Dendritic cell treated with granulocyte-macrophage colony-stimulating factor and Interleukin-4, amounts not matched to agents 40 ng/mL and 50 ng/mL, for 4 days (primary cell): ENCODE results near the gene NPFFR2.
"Not testable (repeated sequence)": the region's sequence is repeated elsewhere in the genome, so short reads cannot be mapped to it uniquely, and the experiment has no call there.

Source experiments
- H3K27ac Mint-ChIP-seq: one replicate; pipeline ENCODE4 v1.8.0; 2022; ENCODE audit warnings: mild to moderate bottlenecking, mixed read lengths
- H3K27me3 Mint-ChIP-seq: one replicate; pipeline ENCODE4 v1.8.0; 2022; ENCODE audit warnings: mild to moderate bottlenecking, mixed read lengths
- H3K36me3 Mint-ChIP-seq: one replicate; pipeline ENCODE4 v1.8.0; 2022; ENCODE audit warnings: low read depth, mixed read lengths
- H3K4me1 Mint-ChIP-seq: one replicate; pipeline ENCODE4 v1.8.0; 2022; ENCODE audit warnings: low read depth, mixed read lengths
- H3K4me3 Mint-ChIP-seq: one replicate; pipeline ENCODE4 v1.8.0; 2022; ENCODE audit warnings: mild to moderate bottlenecking, moderate library complexity, mixed read lengths
- H3K9me3 Mint-ChIP-seq: one replicate; pipeline ENCODE4 v1.8.0; 2022; ENCODE audit warnings: mixed read lengths
- intact Hi-C: fragments of 100-400 bp; cut with micrococcal nuclease; formaldehyde crosslinking; loops from one replicate; pipeline ENCODE4 v1.15.0; 2022

NPFFR2 gene

GRCh38 chr4:72139997-72140396 is 108.2 kb downstream of the NPFFR2 start:
- H3K36me3 Mint-ChIP-seq, H3K4me3 Mint-ChIP-seq, intact Hi-C loops: not testable (repeated sequence)

GRCh38 chr4:72144241-72144640 is 112.4 kb downstream of the NPFFR2 start:
- H3K27me3 Mint-ChIP-seq, result no peaks in the 10 kb centered on the region
- intact Hi-C loops, result no loop called here
- no peaks in the 10 kb centered on the region for H3K36me3 Mint-ChIP-seq
- no peak overlapping the region for H3K27ac Mint-ChIP-seq
- H3K9me3 Mint-ChIP-seq, result peaks cover 31% of the 10 kb centered on the region
- no peaks in the 10 kb centered on the region for H3K4me1 Mint-ChIP-seq
- no peak overlapping the region for H3K4me3 Mint-ChIP-seq

More at GRCh38 chr4:72139997-72140396, 108.2 kb downstream of the NPFFR2 start:
- not testable (repeated sequence) for H3K27ac Mint-ChIP-seq, H3K27me3 Mint-ChIP-seq, H3K4me1 Mint-ChIP-seq
- H3K9me3 Mint-ChIP-seq, result peaks cover 21% of the 10 kb centered on the region

- H3K9me3 Mint-ChIP-seq, result no peaks in the 10 kb centered on the region
- no peak overlapping the region for H3K27ac Mint-ChIP-seq
- no peak overlapping the region for H3K4me3 Mint-ChIP-seq
- intact Hi-C loops, result no loop called here
- H3K36me3 Mint-ChIP-seq, result no peaks in the 10 kb centered on the region
- H3K27me3 Mint-ChIP-seq, result no peaks in the 10 kb centered on the region
- no peaks in the 10 kb centered on the region for H3K4me1 Mint-ChIP-seq
Observed at GRCh38 chr4:72152731-72153130, 120.9 kb downstream of the NPFFR2 start.

- H3K27me3 Mint-ChIP-seq, H3K4me1 Mint-ChIP-seq, H3K9me3 Mint-ChIP-seq, H3K4me3 Mint-ChIP-seq, H3K27ac Mint-ChIP-seq, H3K36me3 Mint-ChIP-seq, intact Hi-C loops: not testable (repeated sequence)
Observed at GRCh38 chr4:72153634-72154033, 121.8 kb downstream of the NPFFR2 start.

- intact Hi-C loops, H3K36me3 Mint-ChIP-seq, H3K27me3 Mint-ChIP-seq, H3K4me1 Mint-ChIP-seq, H3K4me3 Mint-ChIP-seq, H3K27ac Mint-ChIP-seq: not testable (repeated sequence)
- H3K9me3 Mint-ChIP-seq, result peaks cover 47% of the 10 kb centered on the region
Observed at GRCh38 chr4:72169285-72169684, 137.5 kb downstream of the NPFFR2 start.

- Mint-ChIP-seq H3K27me3 (no peaks in the 10 kb centered on the region), H3K4me1 (no peaks in the 10 kb centered on the region), H3K36me3 (no peaks in the 10 kb centered on the region), H3K4me3 (no peak overlapping the region), H3K9me3 (peaks cover 47% of the 10 kb centered on the region), H3K27ac (no peak overlapping the region)
- intact Hi-C loops, result no loop called here
Observed at GRCh38 chr4:72169861-72170260, 138.1 kb downstream of the NPFFR2 start.

- no peaks in the 10 kb centered on the region for H3K27me3 Mint-ChIP-seq
- peaks cover 44% of the 10 kb centered on the region for H3K9me3 Mint-ChIP-seq
- H3K4me1 Mint-ChIP-seq, result no peaks in the 10 kb centered on the region
- H3K36me3 Mint-ChIP-seq, result no peaks in the 10 kb centered on the region
- H3K4me3 Mint-ChIP-seq, result no peak overlapping the region
- H3K27ac Mint-ChIP-seq, result no peak overlapping the region
- intact Hi-C loops, result no loop called here
Observed at GRCh38 chr4:72171761-72172160, 140.0 kb downstream of the NPFFR2 start.

GRCh38 chr4:72179342-72179741 is 147.5 kb downstream of the NPFFR2 start:
- Mint-ChIP-seq H3K27me3 (no peaks in the 10 kb centered on the region), H3K4me3 (no peak overlapping the region), H3K4me1 (no peaks in the 10 kb centered on the region), H3K9me3 (peaks cover 9% of the 10 kb centered on the region), H3K36me3 (no peaks in the 10 kb centered on the region), H3K27ac (no peak overlapping the region)
- intact Hi-C loops, result no loop called here

- H3K9me3 Mint-ChIP-seq, result peaks cover 4% of the 10 kb centered on the region
- H3K4me1 Mint-ChIP-seq, result no peaks in the 10 kb centered on the region
- intact Hi-C loops, result no loop called here
- no peaks in the 10 kb centered on the region for H3K27me3 Mint-ChIP-seq
- H3K27ac Mint-ChIP-seq, result no peak overlapping the region
- H3K36me3 Mint-ChIP-seq, result no peaks in the 10 kb centered on the region
- no peak overlapping the region for H3K4me3 Mint-ChIP-seq
Observed at GRCh38 chr4:72186714-72187113, 154.9 kb downstream of the NPFFR2 start.

- Mint-ChIP-seq H3K9me3 (peaks cover 26% of the 10 kb centered on the region), H3K27ac (no peak overlapping the region), H3K4me1 (no peaks in the 10 kb centered on the region), H3K4me3 (no peak overlapping the region), H3K27me3 (no peaks in the 10 kb centered on the region), H3K36me3 (no peaks in the 10 kb centered on the region)
- intact Hi-C loops, result no loop called here
Observed at GRCh38 chr4:72194046-72194445, 162.2 kb downstream of the NPFFR2 start.

- intact Hi-C loops, result no loop called here
Observed at GRCh38 chr4:72194453-72194852, 162.7 kb downstream of the NPFFR2 start.

More at GRCh38 chr4:72194453-72194852, 162.7 kb downstream of the NPFFR2 start:
- Mint-ChIP-seq H3K9me3 (peaks cover 27% of the 10 kb centered on the region), H3K4me1 (no peaks in the 10 kb centered on the region), H3K27ac (no peak overlapping the region), H3K36me3 (no peaks in the 10 kb centered on the region), H3K4me3 (no peak overlapping the region), H3K27me3 (no peaks in the 10 kb centered on the region)
